ENCODE results near the gene HSD17B8.
A peak's percentile ranks its signal among the peaks of the same experiment; 100 is the strongest.

Gene HSD17B8

GRCh38 chr6:33171880-33172687, 32.4 kb upstream of the HSD17B8 start:
- no peak for DNase-seq (ENCODE audit: low spot score)

GRCh38 chr6:33172688-33173534, 31.5 kb upstream of the HSD17B8 start:
- DNase-seq (ENCODE audit: low spot score), result peak; percentile 14

- no peak for DNase-seq (ENCODE audit: low spot score)
Observed at GRCh38 chr6:33173535-33174180, 30.8 kb upstream of the HSD17B8 start.

GRCh38 chr6:33174784-33175183, 29.7 kb upstream of the HSD17B8 start:
- no peak for DNase-seq (ENCODE audit: low spot score)

GRCh38 chr6:33175436-33176069, 28.9 kb upstream of the HSD17B8 start:
- DNase-seq (ENCODE audit: low spot score), result no peak

GRCh38 chr6:33176906-33177305, 27.5 kb upstream of the HSD17B8 start:
- DNase-seq (ENCODE audit: low spot score), result no peak

GRCh38 chr6:33177552-33178446, 26.7 kb upstream of the HSD17B8 start:
- DNase-seq (ENCODE audit: low spot score), result no peak

GRCh38 chr6:33178755-33179475, 25.5 kb upstream of the HSD17B8 start:
- DNase-seq (ENCODE audit: low spot score), result no peak

GRCh38 chr6:33181141-33181540, 23.3 kb upstream of the HSD17B8 start:
- no peak for DNase-seq (ENCODE audit: low spot score)

- no peak for DNase-seq (ENCODE audit: low spot score)
Observed at GRCh38 chr6:33183071-33183683, 21.3 kb upstream of the HSD17B8 start.

GRCh38 chr6:33185190-33185589, 19.3 kb upstream of the HSD17B8 start:
- DNase-seq (ENCODE audit: low spot score), result no peak

GRCh38 chr6:33185654-33186187, 18.7 kb upstream of the HSD17B8 start:
- no peak for DNase-seq (ENCODE audit: low spot score)

- DNase-seq (ENCODE audit: low spot score), result no peak
Observed at GRCh38 chr6:33187809-33188208, 16.6 kb upstream of the HSD17B8 start.

GRCh38 chr6:33189164-33189563, 15.3 kb upstream of the HSD17B8 start:
- DNase-seq (ENCODE audit: low spot score), result no peak

GRCh38 chr6:33189625-33190448, 14.6 kb upstream of the HSD17B8 start:
- no peak for DNase-seq (ENCODE audit: low spot score)

GRCh38 chr6:33190504-33191107, 13.8 kb upstream of the HSD17B8 start:
- DNase-seq (ENCODE audit: low spot score), result no peak

GRCh38 chr6:33191383-33192104, 12.9 kb upstream of the HSD17B8 start:
- DNase-seq (ENCODE audit: low spot score), result no peak

Measured in LoVo (cell line).